HepG2 (cell line): ENCODE measurements around the gene CCDC85C. TPM values are rescaled to one million over a fixed set of nuclear protein-coding genes. Genes with fewer than 3 reads are reported as not detected.

Experiments
- CREBL2 ChIP-seq: sonication (generic); formaldehyde crosslinking; IDR thresholded peaks from 2 replicates; pipeline ENCODE4 v1.8.1; 2023; ENCODE audit warnings: missing genetic modification reagents, mild to moderate bottlenecking, borderline replicate concordance
- KLF6 ChIP-seq: IDR thresholded peaks from 2 replicates; pipeline ENCODE4 v1.8.0; 2016; ENCODE audit warnings: missing biosample characterization, missing genetic modification reagents
- NFKBIZ ChIP-seq: IDR thresholded peaks from 2 replicates; pipeline ENCODE4 v1.6.1; 2018; ENCODE audit warnings: missing genetic modification reagents, missing compliant biosample characterization
- NRL ChIP-seq: sonication (generic); formaldehyde crosslinking; IDR thresholded peaks from 2 replicates; pipeline ENCODE4 v1.5.0; 2020; ENCODE audit warnings: missing genetic modification reagents, mild to moderate bottlenecking, moderate library complexity, borderline replicate concordance
- RBM22 ChIP-seq: fragments of 200-400 bp; formaldehyde crosslinking; optimal IDR thresholded peaks from 2 replicates; pipeline ENCODE3; 2017; ENCODE audit warnings: mild to moderate bottlenecking, low read length, moderate library complexity
- RFX3 ChIP-seq: IDR thresholded peaks from 2 replicates; pipeline ENCODE4 v1.6.1; 2016; ENCODE audit warnings: missing biosample characterization, missing genetic modification reagents
- SIX1 ChIP-seq: sonication (generic); formaldehyde crosslinking; IDR thresholded peaks from 2 replicates; pipeline ENCODE4 v1.4.0; 2020; ENCODE audit warnings: missing genetic modification reagents, borderline replicate concordance
- SMYD3 ChIP-seq: sonication (generic); formaldehyde crosslinking; IDR thresholded peaks from 2 replicates; pipeline ENCODE4 v1.8.1; 2023; ENCODE audit warnings: mild to moderate bottlenecking, missing genetic modification reagents
- STAT6 ChIP-seq: sonication (generic); formaldehyde crosslinking; IDR thresholded peaks from 2 replicates; pipeline ENCODE4 v1.4.0; 2020; ENCODE audit warnings: missing genetic modification reagents, mild to moderate bottlenecking, borderline replicate concordance
- TEF ChIP-seq: sonication (generic); formaldehyde crosslinking; IDR thresholded peaks from 2 replicates; pipeline ENCODE4 v1.5.0; 2020; ENCODE audit warnings: missing genetic modification reagents
- ZBTB40 ChIP-seq, 2 experiments: fragments of 450-650 bp in 1 of 2; sonication (generic) in 1 of 2; formaldehyde crosslinking in 1 of 2; IDR thresholded peaks; 2 replicates each; pipeline versions ENCODE4 v1.6.1 to v1.8.0; 2016 to 2022; ENCODE audit warnings: antibody characterized with exemption in 1 of 2, mild to moderate bottlenecking in 1 of 2, missing genetic modification reagents in 1 of 2
- ZNF274 ChIP-seq: sonication (generic); formaldehyde crosslinking; IDR thresholded peaks from 2 replicates; pipeline ENCODE4 v1.5.1; 2020; ENCODE audit warnings: mild to moderate bottlenecking, missing genetic modification reagents
- ZNF382 ChIP-seq: sonication (generic); formaldehyde crosslinking; IDR thresholded peaks from 2 replicates; pipeline ENCODE4 v1.5.0; 2020; ENCODE audit warnings: missing genetic modification reagents, mild to moderate bottlenecking, borderline replicate concordance
- ZNF501 ChIP-seq: sonication (generic); formaldehyde crosslinking; IDR thresholded peaks from 2 replicates; pipeline ENCODE4 v1.5.1; 2020; ENCODE audit warnings: mild to moderate bottlenecking, moderate library complexity, missing genetic modification reagents
- ZNF558 ChIP-seq: sonication (generic); formaldehyde crosslinking; IDR thresholded peaks from 2 replicates; pipeline ENCODE4 v1.9.0; 2022; ENCODE audit warnings: mild to moderate bottlenecking, missing genetic modification reagents, borderline replicate concordance
- ZNF83 ChIP-seq: sonication (generic); formaldehyde crosslinking; IDR thresholded peaks from 2 replicates; pipeline ENCODE4 v1.4.0; 2020; ENCODE audit warnings: missing genetic modification reagents, mild to moderate bottlenecking, borderline replicate concordance
- polyA plus RNA-seq, 8 experiments: library from polyadenylated mRNA; depleted of rRNA in 3 of 8; stranded (reverse) in 7 of 8; unstranded in 1 of 8; fragments of >200 nt; fragmentation: Illumina TruSeq in 4 of 8; extraction: Trizol in 4 of 8; gene quantifications; 2 replicates each; pipeline versions ENCODE4 v1.2.1 to v1.2.3, GENCODE V29; 2011 to 2016; ENCODE audit warnings: low read depth in 4 of 8, missing spikeins in 1 of 8, mixed read lengths in 1 of 8; ENCODE audit not compliant: insufficient read depth in 1 of 8
- total RNA-seq, 5 experiments: library from RNA; depleted of rRNA; stranded (reverse); fragments of >200 nt; fragmentation: Illumina TruSeq; extraction: Trizol; gene quantifications; 2 replicates each; pipeline ENCODE4 v1.2.3, GENCODE V29; 2016; ENCODE audit warnings: low read depth in 1 of 5

The CCDC85C gene
- total and polyA plus RNA-seq, 2 of the 13 experiments (the other 11 are each of a cell fraction or from before 2014, with no cell fraction given): 18.8 to 43.8 TPM

DNA sequence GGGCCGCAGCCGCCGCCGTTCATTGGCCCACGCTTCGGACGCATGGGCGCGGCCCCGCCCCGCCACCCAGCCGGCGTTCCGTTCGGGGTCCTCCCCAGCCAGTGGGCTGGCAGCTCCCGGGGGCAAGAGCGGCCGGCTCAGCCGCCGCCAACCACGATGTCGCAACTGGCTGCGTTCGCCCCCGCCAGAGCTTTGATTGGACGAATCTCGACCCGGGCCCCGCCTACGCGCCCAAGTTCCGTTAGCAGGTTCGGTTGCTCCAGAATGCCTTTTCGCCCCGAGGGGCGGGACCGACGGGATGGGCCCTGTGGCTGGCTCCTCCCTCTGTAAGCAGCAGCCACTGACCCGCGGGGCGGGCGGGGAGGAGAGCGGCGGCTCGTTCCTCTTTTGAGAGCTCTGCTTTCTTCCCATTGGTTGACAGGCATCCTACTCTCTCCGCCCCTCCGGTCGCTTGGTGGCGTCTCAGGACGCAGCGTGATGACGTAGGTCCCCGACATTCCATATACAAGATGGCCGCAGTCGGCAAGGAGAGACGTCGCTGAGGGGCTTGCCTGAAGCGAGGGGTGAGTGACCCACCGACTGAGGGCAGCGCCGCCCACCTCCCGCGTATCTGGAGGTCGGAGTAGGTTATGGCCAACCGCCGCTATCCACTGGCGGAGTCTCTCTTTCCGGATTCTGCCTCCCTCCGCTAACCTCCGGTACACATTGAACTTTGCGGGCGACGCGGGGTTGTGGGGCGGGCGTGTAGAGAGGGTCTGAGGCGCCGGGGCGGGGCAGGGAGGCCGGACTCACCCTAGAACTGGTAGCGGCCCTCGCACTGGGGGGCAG, 122.9 kb downstream of the CCDC85C start, which contains the start of gene CCNK (continued):
- no peak for TF ChIP-seq ZNF382
- TF ChIP-seq STAT6 (CRISPR knock-in tag): no peak
- no peak for TF ChIP-seq RBM22
- TF ChIP-seq RFX3 (CRISPR knock-in tag): no peak
- TF ChIP-seq ZNF83: no peak
- peak; percentile 73 for TF ChIP-seq ZNF501 (CRISPR knock-in tag)
- TF ChIP-seq TEF (CRISPR knock-in tag): no peak
- TF ChIP-seq NRL (CRISPR knock-in tag): peak; percentile 91; the same call in 1 of the 2 replicates
- TF ChIP-seq CREBL2: no peak
- no peak for TF ChIP-seq SMYD3
- TF ChIP-seq NFKBIZ (CRISPR knock-in tag): no peak
- TF ChIP-seq KLF6: peak; percentile 69; the same call in 1 of the 2 replicates
- no peak for TF ChIP-seq ZBTB40 (IDR thresholded peaks at IDR 0.05)
- no peak for TF ChIP-seq ZBTB40 (CRISPR knock-in tag; IDR thresholded peaks at IDR 0.05)
- no peak for TF ChIP-seq SIX1 (CRISPR knock-in tag)
- 0 out of 2 replicates have a peak, but pooled peaks have one; percentile 68 for TF ChIP-seq ZNF274
- TF ChIP-seq ZNF558 (CRISPR knock-in tag): no peak
